NB4 (cell line): ENCODE measurements around the gene PTPRN.

Experiments used
- CTCF ChIP-seq: IDR thresholded peaks from one replicate; pipeline ENCODE4 v1.5.1; 2012; ENCODE audit warnings: low read depth, low read length
- POLR2A ChIP-seq: IDR thresholded peaks from 2 replicates; pipeline ENCODE4 v1.6.1; 2011; ENCODE audit warnings: mild to moderate bottlenecking; ENCODE audit not compliant: insufficient read length; ENCODE audit errors: extremely low read depth

DNA sequence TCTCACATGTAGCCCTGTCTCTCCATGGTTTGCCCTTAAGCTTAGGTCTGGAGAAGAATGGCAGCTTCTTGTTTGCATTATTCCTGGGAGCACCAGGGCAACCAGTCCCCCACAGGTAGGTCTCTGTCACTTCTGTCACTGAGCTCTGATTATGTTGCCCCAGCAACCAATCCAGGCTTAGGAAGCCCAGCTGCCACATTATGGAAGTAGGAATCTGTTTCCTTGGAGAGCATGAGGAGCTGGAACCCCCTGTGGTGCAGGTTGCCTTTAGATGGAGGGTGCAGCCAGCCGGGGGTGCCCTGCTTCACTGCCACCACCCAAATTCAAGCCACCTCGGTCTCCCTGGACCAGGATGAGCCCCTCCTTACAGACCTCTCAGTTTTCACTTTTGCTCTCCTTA is 18.5 kb upstream of the PTPRN start:
- TF ChIP-seq POLR2A: no peak
- TF ChIP-seq CTCF: no peak
